ENCODE measurements around the gene AKR1C3.
"Not testable (repeated sequence)": the region's sequence is repeated elsewhere in the genome, so short reads cannot be mapped to it uniquely, and the experiment has no call there.

The AKR1C3 gene

GRCh38 chr10:5089865-5090264 lies 4.3 kb upstream of the AKR1C3 start:
- DNase-seq: no peak

DNA sequence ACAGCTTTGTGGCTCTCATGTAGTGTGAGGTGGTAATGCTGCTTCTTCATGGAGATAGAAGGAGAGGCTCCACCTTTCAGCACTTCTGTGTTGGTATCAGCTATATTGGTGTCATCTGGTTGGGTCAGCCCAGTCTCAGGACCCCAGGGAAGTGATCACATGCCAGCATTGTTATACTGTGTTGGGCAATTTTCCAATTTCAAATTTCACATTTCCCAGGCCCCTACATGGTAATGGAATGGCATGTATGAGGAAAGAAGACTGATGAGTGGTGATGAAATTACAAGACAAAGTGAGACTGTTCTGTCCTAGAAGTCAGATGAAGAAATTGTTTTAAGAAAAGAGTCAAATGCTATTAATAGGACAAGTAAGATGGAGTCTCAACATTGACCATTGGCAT lies 3.7 kb upstream of the AKR1C3 start:
- no peak for DNase-seq

DNA sequence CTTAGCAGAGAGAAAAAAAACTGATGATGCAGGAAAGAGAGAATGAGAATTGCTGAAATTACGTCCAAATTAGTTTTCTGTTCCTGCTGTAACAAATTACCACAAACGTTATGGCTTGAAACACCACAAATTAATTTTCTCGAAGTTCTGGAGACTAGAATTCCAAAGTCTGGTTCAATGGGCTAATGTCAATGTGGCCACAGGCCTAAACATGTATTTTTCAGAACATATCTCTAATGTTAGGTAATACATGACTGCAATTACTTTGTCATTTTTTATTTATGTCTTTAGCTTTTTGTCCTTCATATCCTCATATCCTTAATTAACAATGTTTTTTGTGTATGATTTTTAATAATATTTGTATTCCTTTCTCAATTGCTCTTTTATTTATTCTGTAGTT lies 3.0 kb upstream of the AKR1C3 start:
- no peak for DNase-seq

DNA sequence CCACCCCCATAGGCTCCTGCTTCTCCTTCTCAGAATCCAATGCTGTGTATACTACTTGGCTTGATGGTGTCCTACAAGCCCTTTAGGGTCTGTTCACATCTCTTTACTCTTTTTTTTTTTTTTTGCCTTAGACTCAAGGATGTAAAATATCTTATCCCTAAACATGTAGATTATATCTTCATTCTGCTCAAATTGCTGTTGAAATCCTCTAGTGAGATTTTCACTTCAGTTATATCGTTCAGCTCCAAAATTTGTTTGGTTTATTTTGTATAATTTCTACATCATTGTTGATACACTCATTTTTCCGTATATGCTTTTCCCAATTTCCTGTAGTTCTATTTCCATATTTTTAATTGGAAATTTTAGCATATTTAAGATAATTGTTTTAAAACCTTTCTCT lies 1.8 kb upstream of the AKR1C3 start:
- DNase-seq: no peak

- no peak for DNase-seq
Observed at GRCh38 chr10:5092848-5093790, 1.1 kb upstream of the AKR1C3 start.

- no peak for DNase-seq
Observed at GRCh38 chr10:5095687-5096086, 1.5 kb downstream of the AKR1C3 start.

DNA sequence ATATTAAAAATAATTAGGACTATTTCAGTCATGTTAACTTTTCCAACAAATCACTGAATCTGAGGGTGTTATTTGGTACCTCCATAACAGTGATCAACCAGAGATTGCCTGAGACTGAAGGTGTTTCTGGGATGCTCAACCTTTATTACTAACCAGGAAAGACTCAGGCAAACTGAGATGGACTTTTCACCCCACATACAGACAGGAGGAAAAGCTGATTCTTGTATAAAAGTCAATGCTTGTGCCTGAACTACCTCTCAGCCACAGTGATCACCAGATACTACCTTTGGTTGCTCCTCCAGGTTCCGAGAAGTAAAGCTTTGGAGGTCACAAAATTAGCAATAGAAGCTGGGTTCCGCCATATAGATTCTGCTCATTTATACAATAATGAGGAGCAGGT lies 1.9 kb downstream of the AKR1C3 start:
- no peak for DNase-seq

- not testable (repeated sequence) for DNase-seq
Observed at GRCh38 chr10:5102479-5102878, 8.3 kb downstream of the AKR1C3 start.

DNA sequence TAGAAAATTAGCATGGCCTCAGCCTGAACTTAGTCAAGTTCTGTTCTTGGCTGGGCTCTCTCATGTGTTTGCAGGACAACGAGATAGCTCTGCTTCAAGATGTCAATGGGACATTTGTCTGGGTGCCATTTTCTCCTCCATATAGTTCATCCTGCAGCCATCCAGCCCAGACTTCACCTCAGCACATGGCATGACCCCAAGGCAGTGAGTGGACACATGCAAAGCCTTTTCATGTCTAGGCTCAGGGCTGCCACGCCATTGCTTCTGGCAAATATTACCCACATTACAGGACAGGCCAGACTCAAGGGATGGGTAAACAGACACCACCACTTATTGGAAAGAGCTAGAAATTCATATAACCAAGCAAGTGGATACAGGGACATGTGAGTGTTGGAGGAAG lies 9.3 kb downstream of the AKR1C3 start:
- no peak for DNase-seq

- DNase-seq: no peak
Observed at GRCh38 chr10:5105626-5106025, 11.4 kb downstream of the AKR1C3 start.

DNA sequence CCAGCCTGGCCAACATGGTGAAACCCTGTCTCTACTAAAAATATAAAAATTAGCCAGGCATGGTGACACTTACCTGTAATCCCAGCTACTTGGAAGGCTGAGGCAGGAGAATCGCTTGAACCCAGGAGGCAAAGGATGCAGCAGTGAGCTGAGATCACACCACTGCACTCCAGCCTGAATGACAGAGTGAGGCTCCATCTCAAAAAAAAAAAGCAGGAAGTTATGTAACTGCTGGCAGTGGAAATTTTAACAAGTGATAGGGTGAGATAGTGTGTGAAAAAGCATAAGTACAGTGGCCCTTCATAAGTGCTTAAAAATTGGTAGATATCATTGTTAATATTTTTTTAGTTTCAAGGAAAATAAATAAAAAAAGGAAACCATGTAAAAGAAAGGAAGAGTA lies 12.3 kb downstream of the AKR1C3 start:
- no peak for DNase-seq

DNA sequence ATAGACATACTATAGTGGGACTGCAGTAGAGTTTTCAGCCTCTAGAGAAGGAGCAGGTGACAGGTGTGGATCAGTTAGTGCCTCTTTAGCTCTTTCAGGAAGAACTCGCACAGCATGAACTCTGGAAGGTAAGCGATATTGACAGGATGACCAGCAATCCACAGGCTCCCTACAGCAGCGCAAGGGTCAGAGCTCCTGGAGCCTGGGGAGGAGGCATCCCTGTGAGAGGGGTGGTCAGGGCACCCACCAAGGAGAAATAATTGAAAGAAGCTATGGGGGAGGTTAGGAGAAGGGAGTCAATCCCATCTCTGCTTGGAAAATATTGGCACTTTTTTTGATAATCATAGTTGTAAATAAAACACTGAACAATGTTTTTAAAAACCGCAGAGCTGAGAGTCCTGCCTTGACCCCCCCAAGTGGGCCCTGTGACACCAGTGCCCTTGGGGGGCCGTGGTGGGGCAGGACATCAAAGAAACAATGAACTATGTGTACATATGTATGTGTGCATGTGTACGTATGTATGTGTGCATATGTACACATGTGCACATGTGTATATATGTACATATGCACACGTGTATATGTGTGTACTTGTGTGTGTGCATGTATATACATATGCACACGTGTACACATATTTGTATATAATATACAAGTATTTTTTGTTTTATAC lies 13.8 kb downstream of the AKR1C3 start:
- no peak for DNase-seq

DNA sequence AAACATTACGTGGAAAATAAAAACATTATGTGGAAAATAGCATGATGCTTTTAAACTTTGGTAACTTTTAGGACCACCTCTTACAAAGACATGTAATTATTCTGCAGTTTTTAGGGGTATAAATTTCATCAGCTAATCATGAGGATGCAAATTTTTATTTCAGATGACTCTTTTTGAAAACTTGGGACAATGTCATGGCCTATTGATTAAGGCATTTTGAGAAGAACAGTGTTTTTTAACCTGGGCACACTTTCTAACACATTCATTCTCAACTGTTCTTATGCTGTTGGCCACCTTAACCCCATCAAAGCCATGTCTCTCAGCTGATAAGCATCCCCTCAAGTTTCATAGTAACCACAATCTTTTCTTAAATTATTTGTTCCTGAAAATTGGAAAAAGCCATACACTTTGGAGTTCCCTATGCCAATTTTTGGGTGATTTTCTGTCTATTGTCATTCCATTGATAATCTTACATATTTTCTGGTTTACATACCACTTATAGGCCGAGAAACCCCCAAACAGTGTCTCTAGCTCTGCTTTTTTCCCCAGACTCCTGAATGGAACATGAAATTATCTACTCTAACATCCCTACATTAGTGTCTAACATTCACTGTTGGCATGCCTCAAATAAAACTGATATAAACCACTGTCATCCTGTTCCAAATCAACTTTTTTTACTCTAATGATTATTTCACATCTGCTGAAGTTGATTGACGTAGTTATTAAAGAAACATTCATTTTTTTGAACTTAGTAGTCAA lies 14.6 kb downstream of the AKR1C3 start:
- no peak for DNase-seq

- DNase-seq: not testable (repeated sequence)
Observed at GRCh38 chr10:5109861-5110260, 15.6 kb downstream of the AKR1C3 start.

GRCh38 chr10:5116621-5117020 lies 22.4 kb downstream of the AKR1C3 start:
- DNase-seq: no peak

DNA sequence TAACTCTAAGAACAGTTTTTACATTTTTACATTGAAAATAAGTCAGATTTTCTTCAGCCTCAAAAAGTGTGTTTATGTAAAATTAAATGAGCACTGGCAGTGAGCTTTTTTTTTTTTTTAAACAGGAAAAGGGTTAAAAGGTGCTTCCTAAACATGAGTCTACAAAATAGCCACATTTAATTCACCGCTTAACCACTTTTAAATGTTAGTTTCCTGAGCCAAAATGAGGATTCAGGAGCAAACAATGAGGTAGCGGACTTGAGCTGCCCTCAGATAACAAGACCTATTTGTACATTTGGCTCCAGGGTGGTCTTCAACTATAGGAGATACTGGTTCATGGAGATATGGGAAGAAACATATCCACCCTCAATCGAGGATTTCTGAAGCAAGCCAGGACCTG lies 22.8 kb downstream of the AKR1C3 start:
- DNase-seq: no peak

GRCh38 chr10:5119997-5120396 lies 25.8 kb downstream of the AKR1C3 start:
- DNase-seq: not testable (repeated sequence)

GRCh38 chr10:5123886-5124285 lies 29.7 kb downstream of the AKR1C3 start:
- no peak for DNase-seq

- no peak for DNase-seq
Observed at GRCh38 chr10:5125315-5126044, 31.3 kb downstream of the AKR1C3 start.

DNA sequence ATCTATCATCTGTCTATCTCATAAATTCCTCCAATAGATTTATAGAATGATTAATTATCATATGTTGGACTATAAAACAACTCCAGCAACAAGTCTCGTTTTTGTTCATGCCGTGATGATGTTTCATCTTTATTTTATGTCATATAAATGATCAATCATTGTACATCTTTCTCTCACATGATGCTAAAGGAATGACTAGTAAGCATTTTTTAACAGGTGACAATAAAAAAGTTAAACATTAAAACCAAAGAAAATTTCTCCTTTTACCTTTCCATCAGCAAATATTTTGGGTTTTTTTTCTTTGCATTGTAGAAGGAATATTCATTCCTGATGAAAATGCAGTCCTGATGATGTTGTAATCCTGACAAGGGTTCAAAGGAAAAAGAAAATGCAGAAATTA lies 41.4 kb downstream of the AKR1C3 start:
- DNase-seq: no peak

DNA sequence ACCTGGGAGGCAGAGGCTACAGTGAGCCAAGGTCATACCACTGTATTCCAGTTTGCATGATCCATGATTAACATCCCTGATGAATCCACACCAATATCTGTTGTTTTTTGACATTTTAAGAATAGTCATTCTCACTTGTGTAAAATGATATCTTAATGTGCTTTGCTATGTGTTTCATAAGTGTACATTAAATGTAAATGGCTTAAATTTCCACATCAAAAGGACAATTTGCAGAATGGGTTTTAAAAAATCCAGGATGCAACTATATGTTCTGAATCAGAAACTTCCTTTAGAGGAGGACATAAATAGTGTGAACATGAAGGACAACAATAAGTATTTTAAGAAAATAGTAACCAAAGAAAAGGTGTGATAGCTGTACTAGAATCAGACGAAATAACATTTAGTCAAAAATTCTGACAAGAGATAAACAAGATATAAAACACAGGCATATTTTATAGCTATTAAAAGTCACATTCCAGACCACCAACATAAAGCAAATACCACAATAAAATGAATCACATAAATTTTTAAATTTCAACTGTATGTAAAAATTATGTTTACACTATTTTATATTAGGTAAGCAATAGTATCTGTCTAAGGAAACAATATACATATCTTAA lies 42.4 kb downstream of the AKR1C3 start:
- DNase-seq: no peak

- not testable (repeated sequence) for DNase-seq
Observed at GRCh38 chr10:5137699-5138098, 43.5 kb downstream of the AKR1C3 start.

Measured in left hindlimb (tissue), 1 donor.